Colonic mucosa (tissue), 4 donors: ENCODE measurements around the gene MACROD2. TPM values are rescaled to one million over a fixed set of nuclear protein-coding genes. Genes with fewer than 3 reads are reported as not detected.
"Not testable (repeated sequence)": the region's sequence is repeated elsewhere in the genome, so short reads cannot be mapped to it uniquely, and the experiment has no call there.

Source experiments
- DNase-seq: peaks from one replicate; pipeline ENCODE4 v3.0.0-alpha.2; 2020
- H3K27ac ChIP-seq: fragments of 200-600 bp; one replicate; pipeline ENCODE4 v1.8.0; 2021
- H3K27me3 ChIP-seq: fragments of 200-600 bp; one replicate; pipeline ENCODE4 v1.8.0; 2021
- H3K36me3 ChIP-seq: fragments of 200-600 bp; one replicate; pipeline ENCODE4 v1.8.0; 2021
- H3K4me1 ChIP-seq: fragments of 200-600 bp; one replicate; pipeline ENCODE4 v1.8.0; 2021; ENCODE audit warnings: mild to moderate bottlenecking
- H3K4me3 ChIP-seq: fragments of 200-600 bp; one replicate; pipeline ENCODE4 v1.8.0; 2021
- H3K9ac ChIP-seq, 2 donors: one replicate each; pipeline ENCODE4 v1.7.0; 2013; ENCODE audit warnings: control low read depth in 2 of 2, low read depth in 2 of 2, low read length in 2 of 2
- H3K9me3 ChIP-seq: fragments of 200-600 bp; one replicate; pipeline ENCODE4 v1.8.0; 2021
- intact Hi-C: fragments of 100-400 bp; cut with DNase I; formaldehyde crosslinking; loops from one replicate; pipeline ENCODE4 v1.14.1; 2022
- total RNA-seq, 2 donors: library from RNA; stranded (reverse); fragmentation: NEBNext Ultra II Directional in 1 of 2; extraction: Animal tissue kit (Norgen Biotek cat#: 25700) in 1 of 2; gene quantifications; one replicate each; pipeline ENCODE4 v1.2.1, GENCODE V29; 2021
- TF ChIP-seq, protein P1 (sequence below): fragments of 200-600 bp; IDR thresholded peaks from one replicate; pipeline ENCODE4 v1.8.0; 2022; ENCODE audit warnings: antibody characterized with exemption, mild to moderate bottlenecking
- donor health status: healthy.
- donor health status: DM: no; HTN: no; CAD: no.
- donor health status: DM: no; HTN: no; CAD: no.

Gene MACROD2
- total RNA-seq, 2 donors from 2014 or later: 3.2 to 3.3 TPM

DNA sequence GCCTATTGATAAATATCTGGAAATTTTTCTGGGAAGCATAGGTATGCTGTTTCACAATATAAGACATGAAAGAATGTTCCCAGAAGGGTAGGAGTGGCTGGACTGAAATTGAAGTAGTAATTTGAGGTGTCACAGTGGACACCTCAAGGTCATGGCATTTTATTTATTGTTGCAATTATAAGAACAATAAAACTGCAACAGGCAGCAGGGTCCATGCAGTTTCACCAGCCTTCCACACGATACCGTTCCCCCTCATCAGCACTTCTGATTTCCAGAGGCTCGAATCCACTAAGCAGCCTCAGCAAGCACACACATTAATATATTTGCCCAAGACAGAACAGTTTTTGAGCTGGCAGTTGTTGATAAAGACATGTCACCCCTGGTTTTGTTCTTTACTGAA, 1540.5 kb downstream of the MACROD2 start:
- DNase-seq: no peak
- Histone ChIP-seq H3K4me3 (no peak overlapping the region), H3K4me1 (no peaks in the 10 kb centered on the region), H3K36me3 (no peaks in the 10 kb centered on the region), H3K27ac (no peak overlapping the region), H3K27me3 (no peaks in the 10 kb centered on the region), H3K9me3 (no peaks in the 10 kb centered on the region), H3K9ac (no peak overlapping the region)
- intact Hi-C loops: no loop called here
- TF ChIP-seq, protein P1, sequence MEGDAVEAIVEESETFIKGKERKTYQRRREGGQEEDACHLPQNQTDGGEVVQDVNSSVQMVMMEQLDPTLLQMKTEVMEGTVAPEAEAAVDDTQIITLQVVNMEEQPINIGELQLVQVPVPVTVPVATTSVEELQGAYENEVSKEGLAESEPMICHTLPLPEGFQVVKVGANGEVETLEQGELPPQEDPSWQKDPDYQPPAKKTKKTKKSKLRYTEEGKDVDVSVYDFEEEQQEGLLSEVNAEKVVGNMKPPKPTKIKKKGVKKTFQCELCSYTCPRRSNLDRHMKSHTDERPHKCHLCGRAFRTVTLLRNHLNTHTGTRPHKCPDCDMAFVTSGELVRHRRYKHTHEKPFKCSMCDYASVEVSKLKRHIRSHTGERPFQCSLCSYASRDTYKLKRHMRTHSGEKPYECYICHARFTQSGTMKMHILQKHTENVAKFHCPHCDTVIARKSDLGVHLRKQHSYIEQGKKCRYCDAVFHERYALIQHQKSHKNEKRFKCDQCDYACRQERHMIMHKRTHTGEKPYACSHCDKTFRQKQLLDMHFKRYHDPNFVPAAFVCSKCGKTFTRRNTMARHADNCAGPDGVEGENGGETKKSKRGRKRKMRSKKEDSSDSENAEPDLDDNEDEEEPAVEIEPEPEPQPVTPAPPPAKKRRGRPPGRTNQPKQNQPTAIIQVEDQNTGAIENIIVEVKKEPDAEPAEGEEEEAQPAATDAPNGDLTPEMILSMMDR: no peak

DNA sequence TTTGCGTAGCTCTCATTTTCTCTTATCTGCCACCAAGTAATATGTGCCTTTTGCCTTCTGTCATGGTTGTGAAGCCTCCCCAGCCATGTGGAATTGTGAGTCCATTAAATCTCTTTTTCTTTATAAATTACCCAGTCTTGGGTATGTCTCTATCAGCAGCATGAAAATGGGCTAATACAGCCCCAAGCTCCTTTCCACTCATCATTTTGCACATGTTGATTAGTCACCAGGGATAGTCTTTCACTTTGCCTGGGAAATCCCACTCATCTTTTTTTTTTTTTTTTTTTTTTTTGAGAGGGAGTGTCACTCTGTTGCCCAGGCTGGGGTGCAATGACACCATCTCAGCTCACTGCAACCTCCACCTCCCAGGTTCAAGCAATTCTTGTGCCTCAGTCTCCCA, 1541.9 kb downstream of the MACROD2 start:
- H3K4me3 ChIP-seq, H3K27me3 ChIP-seq, H3K9me3 ChIP-seq, H3K9ac ChIP-seq, H3K27ac ChIP-seq, DNase-seq, intact Hi-C loops, H3K36me3 ChIP-seq, H3K4me1 ChIP-seq: not testable (repeated sequence)

DNA sequence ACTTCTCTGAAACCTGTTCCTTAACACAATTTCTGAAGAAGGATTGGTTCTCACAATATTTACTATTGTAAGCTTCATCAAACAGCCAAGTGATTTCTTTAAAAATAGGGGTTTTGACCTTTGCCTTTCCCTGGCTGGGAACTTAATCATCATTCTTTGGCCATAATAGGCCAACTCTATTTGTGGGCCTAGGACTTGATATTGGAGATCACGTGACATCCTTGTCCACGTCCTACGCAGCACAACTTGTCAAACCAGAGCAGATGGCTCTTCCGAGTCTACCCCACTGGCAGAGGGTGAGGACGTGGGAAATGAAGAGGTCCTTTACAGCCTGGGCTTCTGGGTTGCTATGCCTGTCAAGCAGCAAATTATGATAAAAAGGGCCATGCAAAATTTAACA, 1547.3 kb downstream of the MACROD2 start:
- TF ChIP-seq, protein P1: no peak
- Histone ChIP-seq H3K9ac (no peak overlapping the region), H3K4me1 (no peaks in the 10 kb centered on the region), H3K27ac (no peak overlapping the region), H3K36me3 (no peaks in the 10 kb centered on the region), H3K9me3 (no peaks in the 10 kb centered on the region), H3K4me3 (no peak overlapping the region), H3K27me3 (no peaks in the 10 kb centered on the region)
- intact Hi-C loops: no loop called here
- DNase-seq: no peak

DNA sequence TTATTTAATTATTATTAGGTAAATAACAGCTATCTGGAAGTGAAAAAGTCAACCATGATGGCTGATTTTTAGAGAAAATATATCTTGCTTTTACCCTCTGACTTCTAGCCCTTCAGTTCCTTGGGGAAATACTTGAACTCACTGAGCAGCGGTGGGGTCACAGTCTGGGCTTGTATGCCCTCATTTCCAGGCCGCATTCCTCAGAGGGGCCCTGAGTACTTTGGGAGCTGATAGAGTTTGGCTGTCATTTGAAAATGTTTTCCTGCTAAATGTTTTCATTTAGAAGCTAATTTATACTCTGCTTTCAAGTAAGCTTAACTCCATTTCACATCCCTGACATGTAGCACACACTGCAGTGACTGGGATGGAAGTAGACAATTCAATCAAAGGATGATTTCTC, 1549.4 kb downstream of the MACROD2 start:
- Histone ChIP-seq H3K27ac (no peak overlapping the region), H3K9me3 (no peaks in the 10 kb centered on the region), H3K36me3 (no peaks in the 10 kb centered on the region), H3K4me1 (no peaks in the 10 kb centered on the region), H3K27me3 (no peaks in the 10 kb centered on the region), H3K4me3 (no peak overlapping the region), H3K9ac (no peak overlapping the region)
- DNase-seq: no peak
- TF ChIP-seq, protein P1: no peak
- intact Hi-C loops: no loop called here

DNA sequence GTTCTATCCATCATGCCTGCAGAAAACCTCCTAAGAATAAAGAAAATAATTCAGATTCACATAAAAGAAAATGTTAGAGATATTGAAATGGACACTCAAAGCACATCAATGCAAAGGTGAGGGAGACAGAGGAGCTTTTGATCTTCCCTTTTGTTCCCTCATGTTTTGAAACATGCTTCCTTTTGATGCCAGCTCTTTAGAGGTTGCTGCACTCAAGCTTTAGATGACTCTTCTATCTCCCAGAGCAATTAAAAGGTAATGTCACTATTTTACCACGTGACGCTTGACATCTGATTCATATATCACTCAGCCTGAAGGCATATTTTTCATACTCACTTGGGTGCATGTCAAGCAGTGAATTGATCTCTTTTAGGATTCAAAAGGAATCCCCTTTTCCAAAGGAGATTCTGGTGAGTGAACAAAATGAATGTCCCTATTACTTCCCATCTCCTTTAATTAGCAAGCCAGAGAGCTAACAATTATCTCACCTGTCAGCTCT, 1551.3 kb downstream of the MACROD2 start:
- H3K27me3 ChIP-seq: no peaks in the 10 kb centered on the region
- H3K9ac ChIP-seq: no peak overlapping the region
- intact Hi-C loops: no loop called here
- H3K4me1 ChIP-seq: no peaks in the 10 kb centered on the region
- DNase-seq: no peak
- H3K27ac ChIP-seq: no peak overlapping the region
- TF ChIP-seq, protein P1: no peak
- no peaks in the 10 kb centered on the region for H3K36me3 ChIP-seq
- no peak overlapping the region for H3K4me3 ChIP-seq
- H3K9me3 ChIP-seq: no peaks in the 10 kb centered on the region

DNA sequence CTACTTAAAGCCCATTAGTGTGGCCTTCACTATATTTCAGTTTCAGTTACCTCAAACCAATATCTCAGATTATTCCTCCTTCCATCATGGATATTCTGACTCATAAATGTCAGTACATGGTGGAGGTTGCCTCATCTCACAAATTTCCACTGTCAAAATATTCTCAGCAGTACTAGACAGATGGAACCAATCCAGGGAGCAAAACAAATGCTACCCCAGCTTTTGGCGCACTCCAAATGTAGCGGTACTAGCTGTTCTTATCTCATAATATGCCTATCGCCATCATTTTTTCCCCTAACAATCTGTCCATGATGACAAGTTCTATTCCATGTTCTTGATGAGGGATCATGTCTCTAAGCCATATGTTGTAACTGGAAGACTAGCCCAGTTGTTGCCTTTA, 1551.8 kb downstream of the MACROD2 start:
- H3K27me3 ChIP-seq: no peaks in the 10 kb centered on the region
- H3K9me3 ChIP-seq: no peaks in the 10 kb centered on the region
- no peaks in the 10 kb centered on the region for H3K36me3 ChIP-seq
- H3K9ac ChIP-seq: no peak overlapping the region
- no peaks in the 10 kb centered on the region for H3K4me1 ChIP-seq
- DNase-seq: no peak
- intact Hi-C loops: no loop called here
- H3K4me3 ChIP-seq: no peak overlapping the region
- no peak overlapping the region for H3K27ac ChIP-seq
- TF ChIP-seq, protein P1: no peak
